H1 (cell line): ENCODE measurements around the gene CWH43. TPM values are rescaled to one million over a fixed set of nuclear protein-coding genes. Genes with fewer than 3 reads are reported as not detected.

Experiments used
- CTCF ChIA-PET: fragments of 300-600 bp; sonication (Branson Sonifier 250); formaldehyde crosslinking; loops from one replicate; lab custom pipeline; 2021; ENCODE audit not compliant: partially characterized antibody; lab: Charles Lee
- POLR2A ChIA-PET: fragments of 300-600 bp; sonication (Branson Sonifier 250); formaldehyde crosslinking; loops from one replicate; lab custom pipeline; 2021; ENCODE audit warnings: inconsistent platforms; ENCODE audit not compliant: partially characterized antibody; lab: Charles Lee
- DNase-seq, 2 experiments: peaks; one replicate each; pipeline versions ENCODE4 v3.0.0 to v3.0.0-alpha.2; 2010 to 2022; ENCODE audit warnings: low spot score in 2 of 2, low read depth in 1 of 2, mixed read lengths in 1 of 2
- FAIRE-seq: peaks from 2 replicates; lab custom pipeline; 2011; peaks lifted over from hg19 to GRCh38; lab: Jason Lieb, UNC
- H2AFZ ChIP-seq: 2 replicates; pipeline ENCODE4 v1.8.1; 2012; ENCODE audit warnings: low read length, inconsistent platforms
- H2AK5ac ChIP-seq: 2 replicates; pipeline ENCODE4 v1.6.1; 2013; ENCODE audit warnings: low read depth, low read length
- H2BK120ac ChIP-seq: replicated peaks from 2 replicates; pipeline ENCODE3; 2013; ENCODE audit warnings: low read depth, low read length, inconsistent platforms
- H2BK12ac ChIP-seq: 2 replicates; pipeline ENCODE4 v1.6.1; 2013; ENCODE audit warnings: low read depth, low read length
- H2BK15ac ChIP-seq: 2 replicates; pipeline ENCODE4 v1.6.1; 2013; ENCODE audit warnings: low read length
- H2BK20ac ChIP-seq: 2 replicates; pipeline ENCODE4 v1.6.1; 2013; ENCODE audit warnings: low read length
- H2BK5ac ChIP-seq: 2 replicates; pipeline ENCODE4 v1.6.1; 2013; ENCODE audit warnings: low read depth, low read length
- H3K14ac ChIP-seq: 2 replicates; pipeline ENCODE4 v1.6.1; 2013; ENCODE audit warnings: inconsistent platforms; ENCODE audit not compliant: insufficient read length
- H3K18ac ChIP-seq: 2 replicates; pipeline ENCODE4 v1.6.1; 2013; ENCODE audit warnings: low read length; ENCODE audit errors: extremely low read depth
- H3K23ac ChIP-seq: 2 replicates; pipeline ENCODE4 v1.6.1; 2013; ENCODE audit warnings: inconsistent platforms; ENCODE audit not compliant: insufficient read length
- H3K23me2 ChIP-seq: 2 replicates; pipeline ENCODE4 v1.6.1; 2013; ENCODE audit warnings: low read depth, low read length
- H3K27ac ChIP-seq: 2 replicates; pipeline ENCODE4 v1.6.1; 2011; ENCODE audit warnings: low read depth, low read length, inconsistent platforms
- H3K27me3 ChIP-seq, 4 experiments: replicated peaks in 1 of 4; 1 replicate in 1 of 4; 2 replicates in 3 of 4; pipeline versions ENCODE4 v1.6.1 to v1.8.1; 2011 to 2013; ENCODE audit warnings: low read length in 3 of 4, mild to moderate bottlenecking in 3 of 4, inconsistent platforms in 2 of 4, mixed read lengths in 2 of 4, moderate library complexity in 1 of 4; ENCODE audit not compliant: control insufficient read depth in 3 of 4, insufficient read depth in 3 of 4; ENCODE audit errors: extremely low read depth in 1 of 4
- H3K36me3 ChIP-seq, 4 experiments: 2 replicates each; pipeline versions ENCODE4 v1.6.1 to v1.8.1; 2011 to 2013; ENCODE audit warnings: mild to moderate bottlenecking in 4 of 4, low read length in 3 of 4, moderate library complexity in 2 of 4, control low read depth in 1 of 4, inconsistent platforms in 1 of 4; ENCODE audit not compliant: insufficient read depth in 4 of 4, control insufficient read depth in 2 of 4
- H3K4ac ChIP-seq: replicated peaks from 2 replicates; pipeline ENCODE3; 2013; ENCODE audit warnings: low read length, low read depth, mixed read lengths, inconsistent platforms; ENCODE audit not compliant: insufficient read length
- H3K4me1 ChIP-seq, 4 experiments: replicated peaks in 1 of 4; 1 replicate in 1 of 4; 2 replicates in 3 of 4; pipeline versions ENCODE4 v1.6.1 to v1.8.1; 2011 to 2013; ENCODE audit warnings: low read length in 3 of 4, inconsistent platforms in 2 of 4, mixed read lengths in 1 of 4; ENCODE audit not compliant: insufficient read depth in 4 of 4, control insufficient read depth in 3 of 4
- H3K4me2 ChIP-seq, 2 experiments: 2 replicates each; pipeline versions ENCODE4 v1.6.1 to v1.8.1; 2011 to 2013; ENCODE audit warnings: low read depth in 2 of 2, low read length in 2 of 2, control low read depth in 1 of 2, inconsistent platforms in 1 of 2, mild to moderate bottlenecking in 1 of 2; ENCODE audit not compliant: insufficient read depth in 1 of 2
- H3K4me3 ChIP-seq, 4 experiments: fragments of 200-600, 300-600 bp in 1 of 4; sonication (generic), shearing (Covaris generic), sonication (Bioruptor Twin) in 1 of 4; 2 replicates each; pipeline versions ENCODE4 v1.5.1 to v1.8.1; 2011 to 2016; ENCODE audit warnings: low read length in 4 of 4, low read depth in 3 of 4, control low read depth in 2 of 4, inconsistent platforms in 2 of 4, mild to moderate bottlenecking in 2 of 4, mixed read lengths in 1 of 4, moderate library complexity in 1 of 4; ENCODE audit not compliant: insufficient read depth in 2 of 4; ENCODE audit errors: extremely low read depth in 1 of 4
- H3K56ac ChIP-seq: replicated peaks from 2 replicates; pipeline ENCODE3; 2013; ENCODE audit warnings: low read depth, mild to moderate bottlenecking, mixed read lengths, low read length, inconsistent platforms; ENCODE audit not compliant: insufficient read length
- H3K79me1 ChIP-seq: 2 replicates; pipeline ENCODE4 v1.6.1; 2013; ENCODE audit warnings: low read depth, low read length, control low read depth
- H3K79me2 ChIP-seq, 2 experiments: 2 replicates each; pipeline versions ENCODE4 v1.6.1 to v1.8.1; 2012 to 2013; ENCODE audit warnings: low read length in 2 of 2, mild to moderate bottlenecking in 2 of 2, inconsistent platforms in 1 of 2; ENCODE audit not compliant: insufficient read depth in 2 of 2, control insufficient read depth in 1 of 2
- H3K9ac ChIP-seq, 4 experiments: replicated peaks in 1 of 4; 1 replicate in 1 of 4; 2 replicates in 3 of 4; pipeline versions ENCODE4 v1.6.1 to v1.8.1; 2011 to 2013; ENCODE audit warnings: low read depth in 3 of 4, low read length in 3 of 4, control low read depth in 2 of 4, mild to moderate bottlenecking in 2 of 4, moderate library complexity in 2 of 4, inconsistent platforms in 1 of 4; ENCODE audit errors: extremely low read depth in 1 of 4
- H3K9me3 ChIP-seq, 2 experiments: 2 replicates each; pipeline versions ENCODE4 v1.6.1 to v1.8.1; 2012 to 2013; ENCODE audit warnings: mild to moderate bottlenecking in 2 of 2, moderate library complexity in 2 of 2, control low read depth in 1 of 2, inconsistent platforms in 1 of 2, low read depth in 1 of 2, low read length in 1 of 2, mixed read lengths in 1 of 2; ENCODE audit not compliant: insufficient read depth in 2 of 2
- H4K20me1 ChIP-seq, 2 experiments: replicated peaks in 1 of 2; 2 replicates each; pipeline versions ENCODE3 to v1.8.1; 2011 to 2013; ENCODE audit warnings: inconsistent platforms in 2 of 2, low read length in 2 of 2, mild to moderate bottlenecking in 1 of 2; ENCODE audit not compliant: insufficient read depth in 2 of 2, control insufficient read depth in 1 of 2
- H4K5ac ChIP-seq: 2 replicates; pipeline ENCODE4 v1.6.1; 2013; ENCODE audit warnings: low read length, low read depth, mixed read lengths, inconsistent platforms; ENCODE audit not compliant: insufficient read length
- H4K8ac ChIP-seq: 2 replicates; pipeline ENCODE4 v1.8.0; 2013; ENCODE audit warnings: mild to moderate bottlenecking, moderate library complexity, low read length, inconsistent platforms; ENCODE audit not compliant: insufficient read depth; ENCODE audit errors: extremely low read depth
- H4K91ac ChIP-seq: replicated peaks from 2 replicates; pipeline ENCODE3; 2013; ENCODE audit warnings: low read length, mixed read lengths, inconsistent platforms; ENCODE audit not compliant: insufficient read length
- BCL11A ChIP-seq, 2 experiments: IDR thresholded peaks; one replicate each; pipeline ENCODE4 v1.6.1; 2011; ENCODE audit warnings: low read depth in 2 of 2, low read length in 2 of 2, mild to moderate bottlenecking in 2 of 2
- CBX8 ChIP-seq: fragments of 300-800, 300-1000 bp; sonication (generic); IDR thresholded peaks from 2 replicates; pipeline ENCODE4 v1.7.1; 2016; ENCODE audit warnings: low read depth, low read length, borderline replicate concordance
- CHD2 ChIP-seq: IDR thresholded peaks from 2 replicates; pipeline ENCODE4 v1.6.1; 2012; ENCODE audit warnings: low read length, improper control_type of control experiment
- EZH2 ChIP-seq: fragments of 200-600 bp; sonication (generic); IDR thresholded peaks from 2 replicates; pipeline ENCODE4 v1.7.1; 2012; ENCODE audit warnings: low read depth, mild to moderate bottlenecking, moderate library complexity, low read length, inconsistent platforms; ENCODE audit not compliant: severe bottlenecking
- HDAC2 ChIP-seq, 2 experiments: fragments of 300-600 bp in 1 of 2; sonication (generic) in 1 of 2; IDR thresholded peaks; 2 replicates each; pipeline ENCODE4 v1.6.1; 2011 to 2012; ENCODE audit warnings: low read depth in 2 of 2, low read length in 2 of 2, mild to moderate bottlenecking in 2 of 2, moderate library complexity in 2 of 2, borderline replicate concordance in 1 of 2, inconsistent platforms in 1 of 2
- KDM1A ChIP-seq: fragments of 200-600, 300-600 bp; sonication (generic); IDR thresholded peaks from 2 replicates; pipeline ENCODE4 v1.7.1; 2016; ENCODE audit warnings: mild to moderate bottlenecking, low read length, borderline replicate concordance
- KDM5A ChIP-seq: fragments of 200-600 bp; IDR thresholded peaks from 2 replicates; pipeline ENCODE4 v1.7.1; 2012; ENCODE audit warnings: mild to moderate bottlenecking, low read length, inconsistent platforms, mixed read lengths
- RAD21 ChIP-seq, 2 experiments: IDR thresholded peaks in 1 of 2; conservative IDR thresholded peaks in 1 of 2; 2 replicates each; pipeline ENCODE4 v1.6.1; 2011; ENCODE audit warnings: low read depth in 2 of 2, low read length in 2 of 2, improper control_type of control experiment in 1 of 2, inconsistent platforms in 1 of 2, mild to moderate bottlenecking in 1 of 2, moderate library complexity in 1 of 2
- RBBP5 ChIP-seq: IDR thresholded peaks from 2 replicates; pipeline ENCODE4 v1.7.1; 2012; ENCODE audit warnings: low read depth, mild to moderate bottlenecking, inconsistent platforms, low read length, moderate library complexity, borderline replicate concordance
- SUZ12 ChIP-seq: fragments of 200-600 bp; sonication (generic); IDR thresholded peaks from 2 replicates; pipeline ENCODE4 v1.6.1; 2012; ENCODE audit warnings: mild to moderate bottlenecking, inconsistent platforms, low read length, moderate library complexity, mixed read lengths
- TAF1 ChIP-seq: IDR thresholded peaks from 2 replicates; pipeline ENCODE4 v1.6.1; 2011; ENCODE audit warnings: mild to moderate bottlenecking, low read depth, low read length
- WGBS, 2 experiments: shearing (Covaris generic) in 1 of 2; methylation state at CpG; one replicate each; pipeline versions ENCODE4 v1.1.6 to v1.1.7; 2013 to 2015; ENCODE audit warnings: low lambda C conversion rate in 2 of 2, mixed read lengths in 2 of 2, inconsistent platforms in 1 of 2, low coverage in 1 of 2, missing lambda C conversion rate in 1 of 2; ENCODE audit not compliant: insufficient replicate concordance in 2 of 2, insufficient coverage in 1 of 2, insufficient read length in 1 of 2; ENCODE audit errors: extremely low coverage in 1 of 2, missing lambda C conversion rate in 1 of 2; 5-methylcytosine and 5-hydroxymethylcytosine counted together
- polyA plus RNA-seq, 7 experiments: library from polyadenylated mRNA; depleted of rRNA in 3 of 7; stranded (reverse) in 5 of 7; unstranded in 2 of 7; fragments of >200 nt in 5 of 7; fragments of 200-250 nt in 2 of 7; gene quantifications; 1 replicate in 5 of 7; 2 replicates in 1 of 7; 4 replicates in 1 of 7; pipeline versions ENCODE4 v1.2.1 to v1.2.3, GENCODE V29; 2011 to 2013; ENCODE audit warnings: missing spikeins in 2 of 7, mixed read lengths in 2 of 7
- total RNA-seq: library from RNA; stranded (reverse); fragmentation: NEBNext Ultra II Directional; extraction: Animal tissue kit (Norgen Biotek cat#: 25700); gene quantifications from 2 replicates; pipeline ENCODE4 v1.2.1, GENCODE V29; 2021
- TF ChIP-seq, protein P1 (sequence below): IDR thresholded peaks from 2 replicates; pipeline ENCODE4 v1.6.1; 2012; ENCODE audit warnings: inconsistent platforms
- TF ChIP-seq, protein P2 (sequence below): IDR thresholded peaks from 2 replicates; pipeline ENCODE4 v1.6.1; 2011; ENCODE audit warnings: low read depth, mild to moderate bottlenecking, low read length; ENCODE audit not compliant: insufficient read depth

Gene CWH43
- total and polyA plus RNA-seq, 2 of the 8 experiments (the other 6 are each of a cell fraction or from before 2014, with no cell fraction given): not detected

DNA sequence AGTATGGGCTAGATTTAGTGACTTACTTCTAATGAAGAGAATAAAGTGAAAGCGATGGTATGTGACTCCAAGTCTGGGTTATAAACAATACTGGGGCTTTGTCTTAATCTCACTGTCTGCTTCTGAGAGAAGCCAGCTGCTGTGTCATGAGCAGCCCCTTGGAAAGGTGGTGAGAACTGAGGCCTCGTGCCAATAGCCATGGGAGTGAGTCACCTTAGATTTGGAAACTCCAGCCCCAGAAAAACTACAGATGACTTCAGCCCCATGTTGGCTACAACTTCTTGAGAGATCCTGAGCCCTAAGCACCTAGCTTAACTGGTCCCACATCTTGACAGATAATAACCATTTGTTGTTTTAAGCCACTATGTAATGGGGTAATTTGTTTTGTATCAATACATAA, 77.6 kb downstream of the CWH43 start:
- Histone ChIP-seq H2BK15ac (no peak overlapping the region), H3K4me2 (no peak overlapping the region), H3K4me3 (no peak overlapping the region), H4K8ac (no peak overlapping the region), H2BK20ac (no peak overlapping the region), H2BK5ac (no peak overlapping the region), H3K23ac (no peak overlapping the region), H3K14ac (no peak overlapping the region), H3K4me1 (no peaks in the 10 kb centered on the region), H3K4ac (no peak overlapping the region), H3K18ac (no peak overlapping the region), H3K27me3 (no peaks in the 10 kb centered on the region; a peak in 2 of 7 replicates), H3K79me1 (no peaks in the 10 kb centered on the region), H3K23me2 (no peaks in the 10 kb centered on the region), H4K20me1 (no peaks in the 10 kb centered on the region), H2AFZ (no peak overlapping the region), H3K27ac (no peak overlapping the region), H3K36me3 (no peaks in the 10 kb centered on the region), H3K56ac (no peak overlapping the region), H4K91ac (no peak overlapping the region), H2AK5ac (no peak overlapping the region), H3K9ac (no peak overlapping the region), H3K79me2 (no peaks in the 10 kb centered on the region), H3K9me3 (peaks cover 62 to 69% of the 10 kb centered on the region in 2 experiments), H2BK120ac (no peak overlapping the region), H2BK12ac (no peak overlapping the region), H4K5ac (no peak overlapping the region)
- DNase-seq: no peak
- no peak for FAIRE-seq
- 53% methylated on average over 2 of the region's 2 CpGs; no CpG with 5 or more reads in 1 of the 2 experiments for WGBS, 2 experiments
- CTCF ChIA-PET: no interaction called here
- POLR2A ChIA-PET: no interaction called here
- no peak for TF ChIP-seq KDM1A
- no peak for TF ChIP-seq RAD21 (IDR thresholded peaks at IDR 0.05 in 1 of 2, conservative IDR thresholded peaks at IDR 0.05 in 1 of 2; ENCODE audit: low read depth in 2 of 2, low read length in 2 of 2)
- no peak for TF ChIP-seq CHD2
- TF ChIP-seq HDAC2 (IDR thresholded peaks at IDR 0.05; ENCODE audit: borderline replicate concordance in 1 of 2, low read depth in 2 of 2, low read length in 2 of 2): no peak
- TF ChIP-seq EZH2: no peak
- TF ChIP-seq, protein P1, sequence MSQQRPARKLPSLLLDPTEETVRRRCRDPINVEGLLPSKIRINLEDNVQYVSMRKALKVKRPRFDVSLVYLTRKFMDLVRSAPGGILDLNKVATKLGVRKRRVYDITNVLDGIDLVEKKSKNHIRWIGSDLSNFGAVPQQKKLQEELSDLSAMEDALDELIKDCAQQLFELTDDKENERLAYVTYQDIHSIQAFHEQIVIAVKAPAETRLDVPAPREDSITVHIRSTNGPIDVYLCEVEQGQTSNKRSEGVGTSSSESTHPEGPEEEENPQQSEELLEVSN: no peak
- TF ChIP-seq TAF1: no peak
- no peak for TF ChIP-seq SUZ12
- TF ChIP-seq BCL11A (IDR thresholded peaks at IDR 0.05; ENCODE audit: low read depth in 2 of 2, low read length in 2 of 2): no peak
- TF ChIP-seq KDM5A: no peak
- TF ChIP-seq, protein P2, sequence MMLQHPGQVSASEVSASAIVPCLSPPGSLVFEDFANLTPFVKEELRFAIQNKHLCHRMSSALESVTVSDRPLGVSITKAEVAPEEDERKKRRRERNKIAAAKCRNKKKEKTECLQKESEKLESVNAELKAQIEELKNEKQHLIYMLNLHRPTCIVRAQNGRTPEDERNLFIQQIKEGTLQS: no peak
- no peak for TF ChIP-seq CBX8
- TF ChIP-seq RBBP5: no peak
